HG02973 (cell line): ENCODE data around the gene OPA3.
A peak's percentile ranks its signal among the peaks of the same experiment; 100 is the strongest.

Source experiments
- ATAC-seq: cut with Tn5 transposase; IDR thresholded peaks from one replicate; pipeline ENCODE4 v1.9.1; 2021; ENCODE audit warnings: moderate library complexity; ENCODE audit not compliant: unreplicated experiment

The OPA3 gene

DNA sequence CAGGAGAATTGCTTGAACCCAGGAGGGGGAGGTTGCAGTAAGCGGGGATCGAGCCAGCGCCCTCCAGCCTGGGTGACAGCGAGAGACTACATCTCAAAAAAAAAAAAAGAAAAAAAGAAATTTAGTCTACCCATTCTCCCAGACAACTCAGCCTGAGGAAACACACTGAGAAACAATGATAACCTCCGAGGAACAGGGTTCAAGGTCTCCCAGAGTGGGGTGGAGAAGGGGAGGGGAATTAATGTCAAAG is 78.7 kb downstream of the OPA3 start:
- no peak for ATAC-seq

- no peak for ATAC-seq
These were observed 79.2 kb downstream of the OPA3 start for GRCh38 chr19:45505151-45505995.

GRCh38 chr19:45503909-45504308 is 80.7 kb downstream of the OPA3 start:
- ATAC-seq: no peak

DNA sequence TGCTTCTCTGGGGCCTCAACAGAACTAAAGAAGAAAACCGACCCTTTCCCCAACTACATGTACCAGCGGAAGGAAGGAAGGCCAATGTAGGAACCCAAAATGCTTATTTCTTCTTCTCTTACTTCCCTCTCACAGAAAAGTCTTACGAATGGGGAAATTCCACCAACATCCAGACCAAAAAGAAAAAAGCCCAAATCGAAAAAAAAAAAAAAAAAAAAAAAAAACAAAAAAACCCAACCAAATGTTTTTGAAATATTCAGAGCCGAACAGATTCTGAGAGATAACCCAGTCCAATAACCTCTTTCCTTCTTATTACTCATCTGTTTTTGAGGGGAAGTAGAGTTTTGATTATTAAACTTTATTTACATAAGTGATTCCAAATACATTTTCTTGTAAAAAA is 82.5 kb downstream of the OPA3 start:
- no peak for ATAC-seq

DNA sequence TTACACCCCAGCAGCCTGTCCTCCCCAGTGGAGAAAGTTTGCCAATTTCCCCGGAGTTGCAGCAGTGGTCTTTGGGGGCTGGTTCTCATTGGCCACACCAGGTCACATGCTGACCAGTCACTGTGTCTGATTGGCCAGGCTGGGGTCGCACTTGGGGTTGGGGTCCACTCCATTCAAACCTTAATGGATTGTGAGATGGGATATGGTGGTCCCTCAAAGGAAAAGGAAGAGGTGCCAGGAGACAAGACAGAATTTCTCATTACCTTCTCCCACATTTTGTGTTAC is 82.9 kb downstream of the OPA3 start:
- no peak for ATAC-seq

DNA sequence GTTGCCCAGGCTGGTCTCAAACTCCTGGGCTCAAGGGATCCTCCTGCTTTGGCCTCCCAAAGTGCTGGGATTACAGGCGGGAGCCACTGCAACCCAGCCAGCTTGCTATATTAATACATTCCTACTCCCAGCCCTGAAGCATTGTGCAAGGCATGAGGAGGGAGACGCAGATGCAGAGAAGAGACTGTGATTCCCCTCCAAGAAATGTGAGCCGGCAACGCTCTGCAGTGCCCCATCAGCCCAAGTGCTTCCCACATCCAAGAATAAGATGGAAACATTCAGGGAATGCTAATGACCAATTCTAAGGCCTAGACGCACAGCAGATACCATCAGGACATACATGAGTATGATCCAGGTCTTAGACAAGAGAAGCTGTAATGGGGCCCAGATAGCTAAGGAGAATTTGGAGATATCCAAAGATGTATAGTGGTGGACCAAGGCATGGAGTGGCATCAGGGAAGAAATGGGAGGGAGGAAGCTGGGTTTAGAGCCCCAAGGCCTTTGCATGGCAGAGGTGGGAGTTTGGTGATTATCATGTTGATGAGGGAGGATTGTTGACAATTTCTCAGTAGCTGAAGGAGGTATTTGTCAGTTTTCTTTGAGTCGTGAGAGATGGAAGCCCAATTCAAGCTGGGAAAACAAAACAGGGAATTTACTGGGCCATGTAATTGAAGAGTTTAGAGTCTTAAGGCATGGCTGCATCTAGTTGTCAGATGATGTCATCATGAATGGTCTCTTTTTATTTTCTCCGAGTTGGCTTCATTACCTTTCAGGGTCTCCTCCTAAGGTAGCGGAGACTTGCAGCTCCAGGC is 83.5 kb downstream of the OPA3 start:
- ATAC-seq: no peak

DNA sequence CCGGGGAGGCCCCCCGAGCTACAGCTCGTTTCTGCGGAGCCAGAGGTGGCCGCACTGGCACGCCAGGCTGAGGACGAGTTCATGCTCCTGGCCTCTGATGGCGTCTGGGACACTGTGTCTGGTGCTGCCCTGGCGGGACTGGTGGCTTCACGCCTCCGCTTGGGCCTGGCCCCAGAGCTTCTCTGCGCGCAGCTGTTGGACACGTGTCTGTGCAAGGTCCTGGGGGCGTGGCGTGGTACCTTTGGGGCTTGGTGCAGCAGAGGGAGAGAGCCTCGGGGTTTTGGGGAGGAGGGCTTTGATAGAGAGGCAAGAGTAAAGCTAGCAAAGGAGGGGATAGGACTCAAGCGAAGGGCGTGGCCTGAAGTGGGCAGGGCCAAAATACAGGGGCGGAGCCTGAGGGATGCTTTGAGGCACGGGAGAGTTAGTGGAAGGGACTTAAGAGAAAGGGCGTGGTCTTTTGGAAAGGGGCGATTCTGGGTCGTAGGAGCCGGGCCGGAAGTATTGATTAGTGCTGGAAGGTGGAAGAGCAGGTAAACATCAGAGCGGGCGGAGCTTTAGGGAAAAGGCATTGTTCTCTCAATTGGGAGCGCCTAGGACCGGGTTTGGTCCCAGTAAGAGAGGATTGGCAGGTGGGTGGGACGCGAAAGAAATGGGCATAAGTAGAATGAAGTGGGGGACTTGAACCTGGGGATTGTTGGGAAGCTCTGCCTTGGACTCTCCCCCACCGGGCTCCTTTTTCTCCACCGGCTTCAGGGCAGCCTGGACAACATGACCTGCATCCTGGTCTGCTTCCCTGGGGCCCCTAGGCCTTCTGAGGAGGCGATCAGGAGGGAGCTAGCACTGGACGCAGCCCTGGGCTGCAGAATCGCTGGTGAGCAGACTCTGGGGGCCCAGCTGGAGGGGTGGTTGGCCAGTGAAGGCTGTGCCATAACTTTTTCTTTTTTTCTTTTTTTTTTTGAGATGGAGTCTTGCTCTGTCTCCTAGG is 85.1 kb downstream of the OPA3 start:
- ATAC-seq: no peak

- no peak for ATAC-seq
These were observed 86.0 kb downstream of the OPA3 start, which contains the start of gene PPM1N for GRCh38 chr19:45498411-45499195. PPM1N (plus strand) TSS chr19:45498443; CDS start chr19:45498473, 30 bp downstream.

GRCh38 chr19:45497791-45498190 is 86.8 kb downstream of the OPA3 start:
- no peak for ATAC-seq

- peak; percentile 2 for ATAC-seq
These were observed 88.2 kb downstream of the OPA3 start for GRCh38 chr19:45496349-45496953.

DNA sequence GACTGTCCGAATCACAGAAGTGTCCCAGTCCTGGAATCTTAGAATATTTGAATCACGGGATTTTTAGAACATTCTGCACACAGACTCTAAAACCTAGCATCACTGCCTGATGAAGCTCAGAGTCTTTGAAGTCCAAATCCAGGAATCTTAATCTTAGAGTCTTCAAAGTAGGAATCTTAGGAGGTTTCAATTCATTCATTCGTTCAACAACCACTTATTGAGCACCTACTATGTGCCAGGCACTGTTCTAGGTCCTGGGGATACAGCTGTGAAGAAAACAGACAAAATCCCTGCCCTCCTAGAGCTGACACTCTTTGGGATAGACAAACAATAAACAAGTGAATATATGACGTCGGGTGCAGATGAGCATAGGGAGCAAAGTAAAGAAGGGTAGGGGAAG is 89.4 kb downstream of the OPA3 start:
- ATAC-seq: no peak

GRCh38 chr19:45494261-45494916 is 90.2 kb downstream of the OPA3 start:
- no peak for ATAC-seq

DNA sequence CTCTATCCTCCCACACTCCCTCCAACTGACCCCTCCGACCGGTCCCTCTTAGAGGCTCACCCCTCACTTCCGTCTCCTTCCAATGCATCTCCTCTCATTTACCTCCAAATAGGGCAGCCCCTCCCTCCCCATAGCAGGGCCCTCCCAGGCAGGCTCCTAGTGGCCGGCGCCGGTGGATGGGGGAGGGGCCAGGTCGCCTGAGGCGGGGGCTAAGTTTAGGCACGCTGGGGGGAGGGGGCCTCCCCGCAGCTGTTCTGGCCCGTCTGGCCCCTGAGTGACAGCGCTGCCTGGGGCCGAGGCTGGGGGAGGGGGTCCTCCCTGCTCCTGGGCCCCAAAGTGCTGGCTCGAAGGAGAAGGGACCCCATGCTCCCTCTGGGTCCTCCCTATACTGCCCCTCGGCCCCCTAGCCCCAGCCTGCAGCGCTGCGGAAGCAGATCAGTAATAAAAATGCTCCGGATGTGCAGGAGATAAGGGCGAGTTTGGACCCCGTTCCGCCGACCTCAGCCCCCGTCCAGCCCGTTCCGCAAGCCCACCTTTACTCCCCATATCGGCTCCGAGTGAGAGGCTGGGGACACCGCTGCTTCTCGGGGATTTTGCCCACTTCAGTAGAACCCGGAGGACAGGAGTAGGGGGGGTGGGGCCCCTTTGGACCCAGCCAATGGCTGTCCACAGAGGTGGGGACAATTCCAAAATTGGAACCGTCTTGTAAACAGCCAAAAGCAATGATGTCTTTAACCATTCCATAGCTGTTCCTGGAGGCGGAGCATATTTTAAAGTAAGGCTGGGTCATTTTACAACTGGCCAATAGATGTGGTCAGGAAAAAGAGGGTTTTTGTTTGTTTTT is 91.8 kb downstream of the OPA3 start:
- ATAC-seq: no peak

- no peak for ATAC-seq
These were observed 92.4 kb downstream of the OPA3 start for GRCh38 chr19:45492137-45492626.

DNA sequence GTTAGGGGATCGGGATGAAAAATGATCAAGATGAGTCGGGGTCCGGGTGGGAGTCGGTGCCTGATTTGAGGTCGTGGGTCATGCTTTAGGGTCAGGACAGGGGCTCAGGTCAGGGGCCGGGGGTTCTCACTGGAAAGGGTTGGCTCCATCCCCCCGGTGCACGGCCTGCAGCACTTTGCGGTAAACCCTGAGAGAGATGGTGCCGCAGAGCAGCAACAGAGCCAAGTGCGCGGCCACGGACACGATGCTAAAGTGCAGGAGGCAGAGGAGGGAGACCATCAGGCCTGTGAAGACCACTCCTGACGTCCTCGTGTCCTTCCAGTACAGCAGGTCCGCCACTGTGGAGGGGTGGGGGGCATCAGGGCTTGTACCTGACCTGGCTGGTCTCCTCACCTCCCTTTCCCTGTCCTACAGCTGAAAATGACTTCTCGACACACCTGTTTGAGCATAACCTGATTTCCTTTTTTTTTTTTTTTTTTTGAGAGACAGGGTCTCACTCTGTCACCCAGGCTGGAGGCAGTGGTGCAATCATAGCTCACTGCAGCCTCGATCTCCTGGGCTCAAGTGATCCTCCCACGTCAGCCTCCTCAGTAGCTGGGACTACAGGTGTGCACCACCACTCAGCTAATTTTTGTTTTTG is 95.3 kb downstream of the OPA3 start:
- no peak for ATAC-seq

DNA sequence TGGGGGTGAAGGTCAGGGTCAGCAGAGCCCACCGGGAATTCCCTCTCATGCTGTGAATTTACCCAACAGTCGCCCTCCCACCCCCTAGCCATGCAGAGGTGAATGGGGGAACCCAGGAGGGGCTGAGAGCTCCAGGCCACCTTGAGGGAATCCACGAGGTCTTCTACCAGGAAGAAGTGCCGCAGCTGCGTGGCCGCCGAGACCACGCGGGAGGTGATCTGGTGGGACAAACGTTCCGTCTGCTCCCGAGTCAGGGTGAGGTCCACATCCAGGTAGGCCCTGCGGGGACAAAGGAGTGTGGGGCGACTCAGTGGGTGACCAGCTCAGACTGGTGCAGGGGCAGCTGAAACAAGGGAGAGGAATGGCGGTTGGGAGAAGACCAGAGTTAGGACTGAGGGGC is 95.9 kb downstream of the OPA3 start:
- no peak for ATAC-seq

GRCh38 chr19:45485305-45486077 is 99.1 kb downstream of the OPA3 start:
- ATAC-seq: peak; percentile 82
